Right lobe of liver (tissue), 4 donors: ENCODE measurements around the gene NPSR1.

Experiments
- CTCF ChIP-seq, 4 donors: fragments of 200-600 bp in 3 of 4; fragments of 450-650 bp in 1 of 4; IDR thresholded peaks; one replicate each; pipeline versions ENCODE4 v1.5.1 to v1.8.0; 2016 to 2022; ENCODE audit warnings: antibody characterized with exemption in 4 of 4, mild to moderate bottlenecking in 2 of 4
- POLR2A ChIP-seq: fragments of 450-650 bp; IDR thresholded peaks from one replicate; pipeline ENCODE4 v1.6.1; 2017; ENCODE audit warnings: antibody characterized with exemption, mild to moderate bottlenecking
- donor health status: DM: no; HTN: no; CAD: no.
- donor health status: DM: no; HTN: no; CAD: no.
- donor health status: DM: no; HTN: yes; CAD: no.

DNA sequence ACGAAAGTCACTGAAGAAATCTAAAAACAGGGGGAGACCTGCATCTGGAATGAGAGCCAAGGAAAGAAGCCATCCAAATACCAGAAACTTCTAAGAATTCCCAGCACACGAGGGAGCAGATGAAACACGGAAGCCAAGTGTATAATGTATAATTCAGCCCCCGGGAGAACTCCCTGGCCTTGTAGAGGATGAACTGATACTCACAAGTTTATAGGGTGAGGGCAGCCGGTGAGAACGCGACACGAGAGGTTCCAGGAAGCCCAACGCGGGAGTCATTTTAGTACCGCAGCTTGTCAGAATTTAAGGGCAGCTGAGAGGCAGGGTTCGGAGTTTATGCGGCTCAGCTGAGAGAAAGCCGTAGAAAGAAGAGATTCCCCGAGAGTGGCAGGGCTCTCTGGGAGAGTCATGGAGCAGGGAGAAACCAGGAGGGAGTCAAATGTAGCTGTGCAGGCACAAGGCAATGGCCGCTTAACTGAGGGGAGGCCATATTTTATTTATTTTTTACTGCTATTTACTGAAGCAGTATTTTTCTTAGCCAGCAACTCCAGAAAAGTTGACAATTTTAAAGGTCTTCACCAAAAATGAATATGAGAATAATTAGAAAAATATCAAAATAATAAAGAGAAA is 164.0 kb downstream of the NPSR1 start:
- TF ChIP-seq CTCF (IDR thresholded peaks at IDR 0.05) (no peak), POLR2A (no peak)
